HG02852 (cell line): ENCODE results near the gene STON2.
"Not testable (repeated sequence)": the region's sequence is repeated elsewhere in the genome, so short reads cannot be mapped to it uniquely, and the experiment has no call there.

Experiments
- ATAC-seq: cut with Tn5 transposase; IDR thresholded peaks from one replicate; pipeline ENCODE4 v1.9.1; 2021; ENCODE audit warnings: mild to moderate bottlenecking, moderate library complexity; ENCODE audit not compliant: unreplicated experiment

Gene STON2

GRCh38 chr14:81273961-81274575 lies 126.1 kb downstream of the STON2 start:
- no peak for ATAC-seq

- no peak for ATAC-seq
Observed at GRCh38 chr14:81273521-81273920, 126.6 kb downstream of the STON2 start.

GRCh38 chr14:81272317-81272716 lies 127.8 kb downstream of the STON2 start:
- ATAC-seq: no peak

DNA sequence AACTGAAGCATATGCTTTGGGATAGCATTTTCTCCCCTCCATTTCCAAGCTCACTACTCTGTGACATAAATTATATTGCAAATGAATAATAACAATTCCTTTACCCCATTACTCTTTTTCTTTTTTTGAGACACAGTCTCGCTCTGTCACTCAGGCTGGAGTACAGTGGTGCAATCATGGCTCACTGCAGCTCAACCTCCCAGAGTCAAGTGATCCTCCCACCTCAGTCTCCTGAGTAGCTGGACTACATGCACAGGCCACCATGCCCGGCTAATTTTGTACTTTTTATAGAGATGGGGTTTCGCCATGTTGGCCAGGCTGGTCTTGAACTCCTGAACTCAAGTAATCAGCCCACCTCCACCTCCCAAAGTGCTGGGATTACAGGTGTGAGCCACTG lies 130.1 kb downstream of the STON2 start:
- ATAC-seq: no peak

- ATAC-seq: peak; percentile 71
Observed at GRCh38 chr14:81269100-81269978, 130.8 kb downstream of the STON2 start.

DNA sequence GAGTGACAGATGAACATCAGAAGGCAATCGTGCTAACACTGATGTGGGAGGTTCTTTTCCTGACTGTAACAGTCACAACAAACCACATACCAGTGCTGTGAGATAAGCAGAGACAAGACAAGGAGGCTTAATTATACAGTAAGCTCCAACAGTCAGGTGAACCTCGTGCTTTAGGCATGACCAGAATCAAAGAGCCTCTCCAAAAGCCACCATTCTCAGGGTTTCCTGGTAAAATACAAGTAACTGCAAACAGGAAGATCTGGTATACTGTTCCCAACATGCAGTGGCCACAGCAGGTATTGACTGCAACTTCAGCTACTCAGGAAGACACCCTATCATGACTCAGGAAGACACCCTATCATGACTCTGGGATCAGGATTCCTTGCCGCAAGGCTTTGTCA lies 132.1 kb downstream of the STON2 start:
- peak; percentile 56 for ATAC-seq

GRCh38 chr14:81265636-81266169 lies 134.4 kb downstream of the STON2 start:
- no peak for ATAC-seq

DNA sequence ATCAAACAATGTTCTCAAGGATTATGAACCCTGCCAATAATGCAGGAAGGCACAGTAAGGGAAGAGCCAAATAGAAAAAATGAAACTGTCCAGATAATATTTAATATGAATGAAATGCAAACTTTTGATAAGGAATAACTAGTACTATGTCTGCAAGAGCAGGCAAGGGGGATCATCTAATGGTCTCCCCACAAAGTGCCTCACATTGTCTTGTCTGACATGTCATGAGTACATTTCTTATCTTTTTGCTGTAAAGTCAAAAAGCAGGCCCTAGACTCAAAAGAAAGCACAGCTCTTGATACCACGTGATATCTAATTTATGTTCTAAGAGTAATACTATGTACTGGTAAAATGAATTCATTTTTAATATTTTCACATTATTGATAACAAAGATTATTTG lies 135.5 kb downstream of the STON2 start:
- no peak for ATAC-seq

- no peak for ATAC-seq
Observed at GRCh38 chr14:81263777-81264410, 136.2 kb downstream of the STON2 start.

- ATAC-seq: no peak
Observed at GRCh38 chr14:81261176-81261575, 138.9 kb downstream of the STON2 start.

GRCh38 chr14:81260732-81261131 lies 139.4 kb downstream of the STON2 start:
- no peak for ATAC-seq

- ATAC-seq: peak; percentile 80
Observed at GRCh38 chr14:81256289-81256960, 143.7 kb downstream of the STON2 start.

DNA sequence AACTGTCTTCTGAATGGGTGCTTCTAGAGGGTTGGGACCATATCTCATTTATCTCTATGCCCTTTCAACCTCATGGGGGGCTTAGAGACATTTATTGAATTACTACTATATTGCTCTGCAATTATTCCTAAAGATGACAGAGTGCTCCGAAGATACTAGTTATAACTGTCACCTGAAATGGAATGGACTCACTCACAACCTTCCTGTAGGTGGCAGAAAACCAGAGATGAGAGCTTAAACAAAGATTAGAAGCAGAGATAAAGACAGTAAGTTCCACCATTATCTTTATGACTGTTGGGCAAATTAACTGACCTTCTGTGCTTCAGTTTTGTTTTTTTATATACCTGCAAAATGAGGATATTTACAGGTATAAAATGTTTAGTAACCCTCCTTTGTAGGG lies 147.8 kb downstream of the STON2 start:
- no peak for ATAC-seq

GRCh38 chr14:81247271-81247766 lies 152.8 kb downstream of the STON2 start:
- no peak for ATAC-seq

- ATAC-seq: no peak
Observed at GRCh38 chr14:81246461-81247270, 153.5 kb downstream of the STON2 start.

DNA sequence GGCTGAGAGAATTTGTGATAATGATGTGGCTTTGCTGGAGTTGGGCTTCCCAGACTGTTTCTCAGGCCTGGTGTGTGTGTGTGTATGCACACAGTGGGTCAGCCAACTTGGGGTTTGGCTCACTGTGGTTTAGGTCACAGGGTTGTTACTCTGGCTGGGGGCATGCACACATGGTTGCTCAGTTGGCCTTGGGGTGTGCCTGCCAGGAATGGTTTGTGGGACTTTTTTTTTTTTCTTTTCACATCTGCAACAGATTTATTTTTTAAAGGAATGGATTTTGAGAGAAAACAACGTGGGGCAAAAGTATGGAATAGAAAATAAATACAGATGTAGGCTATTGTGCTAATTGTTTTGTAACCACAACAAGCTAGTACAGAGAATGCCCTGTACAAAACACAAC lies 154.4 kb downstream of the STON2 start:
- ATAC-seq: no peak

DNA sequence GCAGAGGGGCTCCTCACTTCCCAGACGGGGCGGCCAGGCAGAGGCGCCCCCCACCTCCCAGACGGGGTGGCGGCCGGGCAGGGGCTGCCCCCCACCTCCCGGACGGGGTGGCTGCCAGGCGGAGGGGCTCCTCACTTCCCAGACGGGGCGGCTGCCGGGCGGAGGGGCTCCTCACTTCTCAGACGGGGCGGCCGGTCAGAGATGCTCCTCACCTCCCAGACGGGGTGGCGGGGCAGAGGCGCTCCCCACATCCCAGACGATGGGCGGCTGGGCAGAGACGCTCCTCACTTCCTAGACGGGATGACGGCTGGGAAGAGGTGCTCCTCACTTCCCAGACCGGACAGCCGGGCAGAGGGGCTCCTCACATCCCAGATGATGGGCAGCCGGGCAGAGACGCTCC lies 155.7 kb downstream of the STON2 start:
- ATAC-seq: not testable (repeated sequence)

DNA sequence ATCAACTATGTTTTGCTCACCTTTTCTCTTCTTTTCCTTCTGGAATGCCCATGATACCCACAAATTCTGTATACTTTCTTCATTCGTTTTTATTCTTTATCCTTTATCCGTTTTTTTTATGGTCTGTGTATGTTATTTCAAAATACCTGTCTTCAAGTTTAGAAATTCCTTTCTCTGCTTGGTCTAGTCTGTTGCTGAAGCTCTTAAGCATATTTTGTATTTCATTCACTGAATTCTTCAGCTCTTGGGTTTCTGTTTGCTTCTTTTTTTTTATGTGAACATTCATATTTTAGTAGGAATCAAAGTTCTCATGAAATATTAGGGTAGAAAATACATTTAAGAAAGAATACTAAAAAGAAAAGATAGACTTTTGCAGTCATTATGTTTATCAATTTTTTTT lies 156.6 kb downstream of the STON2 start:
- no peak for ATAC-seq

GRCh38 chr14:81236849-81237248 lies 163.3 kb downstream of the STON2 start:
- ATAC-seq: not testable (repeated sequence)

DNA sequence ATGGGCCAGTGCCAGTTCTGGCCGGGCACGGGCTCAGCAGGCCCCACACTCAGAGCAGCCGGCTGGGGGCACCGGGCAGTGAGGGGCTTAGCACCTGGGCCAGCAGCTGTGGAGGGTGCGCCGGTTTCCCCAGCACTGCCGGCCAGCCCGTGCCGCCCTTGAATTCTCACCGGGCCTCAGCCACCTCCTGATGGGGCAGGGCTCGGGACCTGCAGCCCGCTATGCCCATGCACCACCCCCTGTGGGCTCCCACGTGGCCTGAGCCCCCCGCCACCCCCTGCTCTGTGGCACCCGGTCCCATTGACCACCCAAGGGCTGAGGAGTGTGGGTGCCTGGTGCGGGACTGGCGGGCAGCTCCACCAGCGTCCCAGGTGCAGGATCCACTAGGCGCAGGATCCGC lies 164.0 kb downstream of the STON2 start:
- no peak for ATAC-seq
